HG03575 (cell line): Measurements from ENCODE around the gene MUC5AC.
"Not testable (repeated sequence)": the region's sequence is repeated elsewhere in the genome, so short reads cannot be mapped to it uniquely, and the experiment has no call there.

Experiments used
- ATAC-seq: cut with Tn5 transposase; IDR thresholded peaks from one replicate; pipeline ENCODE4 v1.9.1; 2021; ENCODE audit not compliant: unreplicated experiment, insufficient number of reproducible peaks, low FRiP score; ENCODE audit errors: extremely low read depth

MUC5AC gene

GRCh38 chr11:1201395-1202153 lies 43.8 kb downstream of the MUC5AC start:
- ATAC-seq, result no peak

- ATAC-seq, result no peak
Observed at GRCh38 chr11:1202154-1202775, 44.5 kb downstream of the MUC5AC start.

DNA sequence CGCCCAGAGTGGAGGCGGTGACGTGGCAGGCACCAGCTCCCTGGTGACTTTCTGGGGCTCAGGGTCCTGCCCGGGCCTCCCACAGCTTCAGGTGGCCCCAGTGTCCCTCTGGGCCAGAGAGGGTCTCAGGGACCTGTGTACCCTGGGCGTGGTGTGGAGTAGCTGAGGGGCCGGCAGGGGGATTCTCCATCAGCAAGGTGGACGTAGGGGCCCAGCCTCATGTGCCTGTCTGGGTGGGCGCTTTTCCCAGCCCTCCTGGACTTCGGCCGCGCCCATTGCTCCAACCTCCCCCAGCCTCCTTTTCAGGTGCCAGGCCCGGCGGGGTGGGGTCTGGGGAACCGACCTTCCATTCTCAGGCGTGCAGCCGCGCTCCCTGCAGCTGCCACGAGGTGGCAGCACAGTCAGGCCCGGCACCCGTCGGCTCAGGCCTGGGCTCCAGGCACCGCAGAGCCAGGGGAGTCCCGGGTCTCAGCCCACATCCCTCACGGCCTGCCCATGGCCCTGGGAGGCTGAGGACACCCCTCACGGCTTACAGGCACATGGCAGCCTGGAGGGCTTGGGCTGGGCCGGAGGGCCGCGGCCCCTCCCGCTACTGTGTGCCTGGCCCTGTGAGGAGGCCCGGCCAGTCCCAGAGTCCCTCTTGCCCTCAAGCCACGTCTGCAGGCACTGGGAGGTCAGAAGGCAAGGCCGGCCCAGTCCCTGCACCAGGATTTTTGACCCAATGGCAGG lies 45.2 kb downstream of the MUC5AC start:
- ATAC-seq, result no peak

- ATAC-seq, result no peak
Observed at GRCh38 chr11:1203505-1204271, 45.9 kb downstream of the MUC5AC start.

DNA sequence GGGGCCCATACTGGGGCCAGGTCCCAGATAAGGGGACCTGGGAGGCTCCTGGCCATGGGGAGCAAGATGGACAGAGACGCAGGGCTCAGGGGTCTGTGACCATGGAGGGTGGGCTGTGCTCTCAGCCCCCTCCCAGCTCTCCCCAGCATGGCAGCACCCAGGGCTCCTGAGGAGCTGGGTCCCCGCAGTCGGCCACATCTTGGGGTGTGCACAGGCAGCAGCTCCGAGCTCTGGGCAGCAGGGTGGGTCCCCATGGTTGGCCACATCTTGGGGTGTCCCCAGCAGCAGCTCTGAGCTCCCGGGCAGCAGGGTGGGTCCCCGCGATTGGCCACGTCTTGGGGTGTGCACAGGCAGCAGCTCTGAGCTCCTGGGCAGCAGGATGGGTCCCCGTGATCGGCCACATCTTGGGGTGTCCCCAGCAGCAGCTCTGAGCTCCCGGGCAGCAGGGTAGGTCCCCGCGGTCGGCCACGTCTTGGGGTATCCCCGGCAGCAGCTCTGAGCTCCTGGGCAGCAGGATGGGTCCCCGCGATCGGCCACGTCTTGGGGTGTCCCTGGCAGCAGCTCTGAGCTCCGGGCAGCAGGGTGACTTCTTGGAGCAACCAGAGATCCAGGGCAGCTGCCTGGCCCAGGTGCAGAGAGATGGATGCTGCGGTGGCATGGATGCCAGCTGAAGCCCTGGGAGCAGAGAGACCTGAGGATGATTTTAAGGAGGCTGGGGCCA lies 46.8 kb downstream of the MUC5AC start:
- ATAC-seq, result no peak

- no peak for ATAC-seq
Observed at GRCh38 chr11:1205121-1205986, 47.6 kb downstream of the MUC5AC start.

- ATAC-seq, result no peak
Observed at GRCh38 chr11:1205987-1206331, 48.2 kb downstream of the MUC5AC start.

DNA sequence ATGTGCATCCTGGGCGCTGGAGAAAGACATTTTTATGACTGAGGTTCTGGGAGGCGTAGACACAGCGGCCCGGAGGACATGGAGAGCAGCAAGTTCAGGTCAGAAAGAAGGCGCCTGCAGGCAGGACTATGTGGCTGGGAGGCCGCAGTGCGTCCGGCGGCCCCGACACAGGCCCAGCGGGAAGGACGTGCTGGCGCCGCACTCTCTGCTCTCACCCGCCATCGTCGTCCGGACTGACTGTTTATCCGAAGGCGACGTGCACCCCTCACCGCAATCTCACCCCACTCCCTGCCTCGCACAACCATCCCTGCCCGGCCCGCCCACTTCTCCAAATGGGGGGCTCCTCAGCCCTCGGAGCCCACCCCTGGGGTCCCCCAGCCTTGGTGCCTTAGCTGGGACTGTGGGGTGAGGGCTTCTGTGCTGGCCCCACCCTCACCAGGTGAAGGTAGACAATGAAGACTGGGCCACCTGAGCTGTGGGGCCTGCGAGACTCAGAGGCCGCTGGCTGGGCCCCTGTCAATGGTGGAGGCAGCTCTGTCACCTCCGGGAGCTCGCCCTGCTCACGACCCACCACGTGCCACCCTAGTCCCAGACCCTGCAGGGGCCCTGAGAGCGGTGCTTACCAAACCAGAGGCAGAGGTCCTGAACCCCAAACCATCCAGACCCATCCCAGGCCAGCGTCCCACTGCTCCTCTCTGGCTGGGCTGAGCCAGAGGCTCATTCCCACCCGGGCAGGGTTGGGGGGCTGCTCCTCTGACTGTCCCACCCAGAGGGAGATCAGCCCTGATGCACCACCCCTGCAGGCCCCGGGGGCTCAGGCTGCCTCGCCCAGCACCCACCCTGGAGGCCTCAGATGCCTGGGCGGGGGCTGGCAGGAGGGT lies 48.9 kb downstream of the MUC5AC start:
- ATAC-seq, result no peak

- no peak for ATAC-seq
Observed at GRCh38 chr11:1207401-1208143, 49.8 kb downstream of the MUC5AC start.

DNA sequence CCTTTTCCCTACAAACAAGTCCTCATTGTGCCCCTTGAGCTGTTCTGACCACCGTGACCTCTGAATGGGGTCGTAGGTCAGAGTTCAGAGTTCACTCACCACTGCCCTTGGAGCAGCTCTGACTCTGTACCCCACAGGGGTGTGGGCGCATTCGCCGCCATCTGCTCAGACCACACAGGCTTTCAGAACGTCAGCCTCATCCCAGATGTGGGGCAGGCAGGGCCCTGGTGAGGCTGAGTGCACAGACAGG lies 50.3 kb downstream of the MUC5AC start:
- ATAC-seq, result no peak

DNA sequence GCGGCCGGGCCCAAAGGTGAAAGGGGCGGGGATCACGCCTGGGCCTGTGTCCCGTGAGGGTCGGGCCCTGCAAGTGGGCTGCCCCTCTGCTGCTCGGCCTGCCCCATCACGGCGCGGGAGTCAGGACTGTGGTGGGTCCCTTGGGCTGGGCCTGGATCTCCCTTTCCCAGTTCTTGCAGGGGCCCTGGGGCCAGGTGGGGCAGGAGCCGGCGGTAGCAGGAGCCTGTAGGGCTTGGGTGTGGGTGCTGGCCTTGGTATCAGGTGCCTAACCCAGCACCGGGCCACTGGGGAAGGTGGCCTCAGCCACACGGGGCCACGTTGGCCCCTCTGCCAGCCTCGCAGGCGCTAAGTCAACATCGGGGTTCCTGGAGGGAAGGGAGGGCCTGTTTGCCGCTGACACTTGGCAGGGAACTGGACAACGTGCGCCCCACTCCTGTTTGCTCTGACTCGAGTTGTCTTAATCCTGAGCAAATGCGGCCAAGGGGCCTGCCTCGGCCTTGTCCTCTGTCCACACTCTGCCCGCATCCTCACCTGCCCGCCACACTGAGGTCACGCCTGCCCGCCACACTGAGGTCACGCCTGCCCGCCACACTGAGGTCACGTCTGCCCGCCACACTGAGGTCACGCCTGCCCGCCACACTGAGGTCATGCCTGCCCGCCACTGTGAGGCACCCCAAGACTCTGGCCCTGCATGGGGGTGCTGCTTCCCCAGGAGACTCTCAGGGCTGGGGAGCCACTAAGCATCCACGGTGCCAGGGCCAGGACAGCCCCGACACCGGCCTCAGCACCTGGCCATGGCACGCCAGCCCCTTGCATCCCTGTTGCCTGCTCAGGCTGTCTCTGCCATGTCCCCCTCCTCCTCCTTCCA lies 50.9 kb downstream of the MUC5AC start:
- no peak for ATAC-seq

GRCh38 chr11:1209371-1210057 lies 51.8 kb downstream of the MUC5AC start:
- ATAC-seq, result no peak

DNA sequence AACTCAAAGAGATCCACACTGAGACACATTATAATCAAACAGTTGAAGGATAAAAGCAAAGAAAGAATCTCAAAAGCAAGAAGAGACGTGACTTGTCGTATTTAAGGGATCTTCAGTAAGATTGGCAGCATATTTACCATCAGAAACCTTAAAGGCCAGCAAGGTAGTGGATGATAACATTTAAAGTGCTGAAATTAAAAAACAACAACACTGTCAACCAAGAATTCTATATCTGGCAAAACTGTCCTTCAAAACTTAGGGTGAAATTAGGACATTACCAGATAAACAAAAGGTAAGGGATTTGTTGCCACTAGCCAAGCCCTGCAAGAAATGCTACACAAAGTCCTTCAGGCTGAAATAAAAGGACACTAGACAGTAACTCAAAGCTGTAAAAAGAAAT lies 54.1 kb downstream of the MUC5AC start:
- no peak for ATAC-seq

DNA sequence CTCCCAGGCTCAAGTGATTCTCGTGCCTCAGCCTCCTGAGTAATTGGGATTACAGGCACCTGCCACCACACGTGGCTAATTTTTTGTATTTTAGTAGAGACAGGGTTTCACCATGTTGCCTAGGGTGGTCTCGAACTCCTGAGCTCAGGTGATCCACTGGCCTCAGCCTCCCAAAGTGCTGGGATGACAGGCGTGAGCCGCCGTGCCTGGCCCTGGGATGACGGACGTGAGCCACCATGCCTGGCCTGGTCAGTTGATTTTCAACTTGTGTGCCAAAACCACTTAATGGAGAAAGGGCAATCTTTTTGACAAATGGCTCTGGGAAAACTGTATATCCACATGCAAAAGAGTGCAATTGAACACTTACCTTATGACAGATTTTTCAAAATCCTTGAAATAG lies 58.1 kb downstream of the MUC5AC start:
- ATAC-seq, result not testable (repeated sequence)

- ATAC-seq, result no peak
Observed at GRCh38 chr11:1217151-1217550, 59.4 kb downstream of the MUC5AC start.
